A549 (cell line): ENCODE data around the gene PBXIP1. TPM values are rescaled to one million over a fixed set of nuclear protein-coding genes. Genes with fewer than 3 reads are reported as not detected.

ENCODE experiments used
- ATAC-seq, 2 experiments: fragments of 200-7000 bp in 1 of 2; fragments of >200 bp in 1 of 2; cut with Nextera tagmentation in 1 of 2; cut with Tn5 transposase in 1 of 2; 3 replicates each; pipeline versions ENCODE4 v1.8.0 to v1.9.1; 2018 to 2020; ENCODE audit warnings: mild to moderate bottlenecking in 1 of 2, moderate library complexity in 1 of 2
- CTCF ChIA-PET: fragments of 300-600 bp; sonication (Branson Sonifier 250); formaldehyde crosslinking; extraction: SDS; loops from one replicate; lab custom pipeline; 2021; ENCODE audit warnings: antibody characterized with exemption, inconsistent platforms; lab: Yijun Ruan, JAX
- POLR2A ChIA-PET: fragments of 350-600 bp; formaldehyde crosslinking; extraction: SDS; loops from one replicate; lab custom pipeline; 2021; ENCODE audit warnings: antibody characterized with exemption, inconsistent platforms; lab: Yijun Ruan, JAX
- DNase-seq, 2 experiments: peaks; one replicate each; pipeline versions ENCODE4 v3.0.0 to v3.0.0-alpha.2; 2011 to 2016; ENCODE audit warnings: low read depth in 1 of 2, low spot score in 1 of 2
- FAIRE-seq: peaks from 2 replicates; lab custom pipeline; 2011; peaks lifted over from hg19 to GRCh38; lab: Jason Lieb, UNC
- H3K27ac ChIP-seq, 2 experiments: fragments of >200 bp; sonication (Bioruptor Twin); formaldehyde crosslinking; 3 replicates each; pipeline ENCODE4 v1.5.1; 2016 to 2017
- H3K4me1 ChIP-seq: fragments of >200 bp; sonication (Bioruptor Twin); formaldehyde crosslinking; 3 replicates; pipeline ENCODE4 v1.6.1; 2016
- H3K4me2 ChIP-seq: fragments of >200 bp; sonication (Bioruptor Twin); formaldehyde crosslinking; 3 replicates; pipeline ENCODE4 v1.6.1; 2016
- H3K4me3 ChIP-seq: fragments of >200 bp; sonication (Bioruptor Twin); formaldehyde crosslinking; 3 replicates; pipeline ENCODE4 v1.5.1; 2016
- H3K9me3 ChIP-seq: fragments of >200 bp; sonication (Bioruptor Twin); formaldehyde crosslinking; 3 replicates; pipeline ENCODE4 v1.6.1; 2016
- BHLHE40 ChIP-seq: IDR thresholded peaks from 2 replicates; pipeline ENCODE4 v1.6.1; 2012; ENCODE audit warnings: low read depth, low read length, inconsistent platforms
- CBX8 ChIP-seq: fragments of 200-600 bp; sonication (generic); IDR thresholded peaks from 2 replicates; pipeline ENCODE4 v1.6.1; 2016
- CTCF ChIP-seq: fragments of >200 bp; sonication (Bioruptor Twin); formaldehyde crosslinking; IDR thresholded peaks from 3 replicates; pipeline ENCODE4 v1.5.1; 2016
- E2F6 ChIP-seq: IDR thresholded peaks from 2 replicates; pipeline ENCODE4 v1.6.1; 2012; ENCODE audit warnings: low read depth, borderline replicate concordance
- EHF ChIP-seq: fragments of 250-450 bp; sonication (Bioruptor Pico); IDR thresholded peaks from 2 replicates; pipeline ENCODE4 v1.5.0; 2020; ENCODE audit warnings: mild to moderate bottlenecking
- EHMT2 ChIP-seq: fragments of 200-600 bp; sonication (generic); IDR thresholded peaks from 2 replicates; pipeline ENCODE4 v1.6.1; 2016; ENCODE audit warnings: antibody characterized with exemption, low read depth, mild to moderate bottlenecking, moderate library complexity
- ELK1 ChIP-seq: fragments of 150-350 bp; IDR thresholded peaks from 2 replicates; pipeline ENCODE4 v1.6.1; 2014; ENCODE audit warnings: low read depth, mild to moderate bottlenecking, low read length
- FOSB ChIP-seq: fragments of 250-450 bp; sonication (Bioruptor Pico); IDR thresholded peaks from 2 replicates; pipeline ENCODE4 v1.5.0; 2020; ENCODE audit warnings: mild to moderate bottlenecking, moderate library complexity
- FOSL2 ChIP-seq, 2 experiments: fragments of 450-650 bp in 1 of 2; fragments of >200 bp in 1 of 2; sonication (Bioruptor Twin) in 1 of 2; formaldehyde crosslinking; IDR thresholded peaks; 2 replicates each; pipeline versions ENCODE4 v1.5.0 to v1.6.1; 2016 to 2020; ENCODE audit warnings: mild to moderate bottlenecking in 1 of 2, moderate library complexity in 1 of 2
- FOXS1 ChIP-seq: fragments of 250-450 bp; sonication (Bioruptor Pico); IDR thresholded peaks from 2 replicates; pipeline ENCODE4 v1.5.0; 2020; ENCODE audit warnings: mild to moderate bottlenecking, moderate library complexity
- GATA3 ChIP-seq: IDR thresholded peaks from 2 replicates; pipeline ENCODE4 v1.6.1; 2012; ENCODE audit warnings: borderline replicate concordance
- HMGXB4 ChIP-seq: fragments of 250-450 bp; sonication (Bioruptor Pico); IDR thresholded peaks from 2 replicates; pipeline ENCODE4 v1.5.0; 2021; ENCODE audit warnings: mild to moderate bottlenecking, moderate library complexity, borderline replicate concordance
- HOXB13 ChIP-seq: fragments of 250-450 bp; sonication (Bioruptor Pico); IDR thresholded peaks from 2 replicates; pipeline ENCODE4 v1.5.0; 2020; ENCODE audit warnings: low read depth, mild to moderate bottlenecking, moderate library complexity
- KDM1A ChIP-seq: fragments of 200-600 bp; sonication (generic); IDR thresholded peaks from 2 replicates; pipeline ENCODE4 v1.6.1; 2016; ENCODE audit warnings: low read depth, mild to moderate bottlenecking
- KDM5A ChIP-seq: fragments of 200-600 bp; sonication (generic); IDR thresholded peaks from 2 replicates; pipeline ENCODE4 v1.6.1; 2016; ENCODE audit warnings: antibody characterized with exemption, mild to moderate bottlenecking
- MAX ChIP-seq: IDR thresholded peaks from 2 replicates; pipeline ENCODE4 v1.6.1; 2012
- NPAS2 ChIP-seq: fragments of 250-450 bp; sonication (Bioruptor Pico); IDR thresholded peaks from 2 replicates; pipeline ENCODE4 v1.8.0; 2022; ENCODE audit warnings: mild to moderate bottlenecking, moderate library complexity, borderline replicate concordance
- NR3C1 ChIP-seq: fragments of >200 bp; sonication (Bioruptor Twin); formaldehyde crosslinking; IDR thresholded peaks from 3 replicates; pipeline ENCODE4 v1.6.1; 2017
- PBX3 ChIP-seq: IDR thresholded peaks from 2 replicates; pipeline ENCODE4 v1.6.1; 2012
- POLR2A ChIP-seq: IDR thresholded peaks from 2 replicates; pipeline ENCODE4 v1.6.1; 2012; ENCODE audit warnings: mild to moderate bottlenecking, low read length
- POLR2AphosphoS2 ChIP-seq: conservative IDR thresholded peaks from 2 replicates; pipeline ENCODE4 v1.6.1; 2012; ENCODE audit warnings: low read length, improper control_type of control experiment, inconsistent platforms
- RARB ChIP-seq: fragments of 250-450 bp; sonication (Bioruptor Pico); IDR thresholded peaks from 2 replicates; pipeline ENCODE4 v1.8.0; 2021; ENCODE audit warnings: mild to moderate bottlenecking, moderate library complexity
- RCOR1 ChIP-seq: fragments of 150-350 bp; IDR thresholded peaks from 2 replicates; pipeline ENCODE4 v1.6.1; 2014; ENCODE audit warnings: antibody characterized with exemption, low read length, low read depth
- RNF2 ChIP-seq: fragments of 200-600 bp; sonication (generic); IDR thresholded peaks from 2 replicates; pipeline ENCODE4 v1.6.1; 2016; ENCODE audit warnings: low read depth, mild to moderate bottlenecking, antibody characterized with exemption, moderate library complexity, borderline replicate concordance
- SREBF2 ChIP-seq: fragments of 450-650 bp; IDR thresholded peaks from 2 replicates; pipeline ENCODE4 v1.6.1; 2014; ENCODE audit warnings: mild to moderate bottlenecking, moderate library complexity
- ZC3H11A ChIP-seq: fragments of 450-650 bp; IDR thresholded peaks from 2 replicates; pipeline ENCODE4 v1.6.1; 2014; ENCODE audit warnings: antibody characterized with exemption, mild to moderate bottlenecking
- ZNF302 ChIP-seq: fragments of 250-450 bp; sonication (Bioruptor Pico); IDR thresholded peaks from 2 replicates; pipeline ENCODE4 v1.9.0; 2021; ENCODE audit warnings: inconsistent platforms, mild to moderate bottlenecking, moderate library complexity
- WGBS: methylation state at CpG from one replicate; pipeline ENCODE4 v1.1.6; 2017; ENCODE audit errors: missing lambda C conversion rate; 5-methylcytosine and 5-hydroxymethylcytosine counted together
- polyA plus RNA-seq, 4 experiments: library from polyadenylated mRNA; depleted of rRNA in 3 of 4; stranded (reverse); fragments of >200 nt; fragmentation: RNase III in 1 of 4; extraction: RNeasy Plus Mini Kit Qiagen cat#74134 plus additional on column Dnase treatment in 1 of 4; gene quantifications; 2 replicates in 3 of 4; 3 replicates in 1 of 4; pipeline ENCODE4 v1.2.3, GENCODE V29; 2011 to 2017

PBXIP1 gene
- polyA plus RNA-seq, 2 of the 4 experiments (the other 2 are of a cell fraction), result 15.0 to 20.8 TPM

GRCh38 chr1:154961207-154962155, 5.6 kb upstream of the PBXIP1 start, which contains the start of gene PYGO2 (continued):
- TF ChIP-seq RARB (0 out of 2 replicates have a peak, but pooled peaks have one; percentile 34), POLR2A (peak; percentile 66), RCOR1 (no peak), MAX (peak; percentile 69; the same call in 1 of the 2 replicates), FOSL2 (IDR thresholded peaks at IDR 0.05) (no peak), FOSL2 (CRISPR knock-in tag; IDR thresholded peaks at IDR 0.05) (peak; percentile 30), EHMT2 (no peak)

- CTCF ChIA-PET, result interaction anchor here (1.1 to 3.4 kb wide), 5 partner anchors 8 to 401 kb away, joined by 3 to 19 read pairs (median 7); partner anchors contain the start of gene PMVK
- DNase-seq (no peak), FAIRE-seq (no peak), ATAC-seq (no peak)
- POLR2A ChIA-PET, result interaction anchor here (0.7 to 2.8 kb wide), 7 partner anchors 12 to 104 kb away, joined by 3 to 67 read pairs (median 4); partner anchors contain the start of genes CKS1B, EFNA4, FLAD1 and SHC1
- Histone ChIP-seq H3K4me1 (peaks cover 32% of the 10 kb centered on the region), H3K27ac (peak overlapping the region; percentile 97), H3K4me3 (peak overlapping the region; percentile 74), H3K9me3 (no peaks in the 10 kb centered on the region), H3K4me2 (peak overlapping the region; percentile 99)
- no peak for TF ChIP-seq HOXB13
- no peak for TF ChIP-seq ZC3H11A
- no peak for TF ChIP-seq PBX3
- no peak for TF ChIP-seq RNF2
- TF ChIP-seq ELK1, result no peak
- no peak for TF ChIP-seq POLR2AphosphoS2
- no peak for TF ChIP-seq KDM5A
- TF ChIP-seq CTCF, result no peak
- TF ChIP-seq RCOR1, result no peak
- no peak for TF ChIP-seq FOXS1
- TF ChIP-seq ZNF302 (CRISPR knock-in tag), result no peak
- 39% methylated on average over 10 of the region's 10 CpGs for WGBS
Observed at GRCh38 chr1:154960446-154961136, 4.7 kb upstream of the PBXIP1 start.

- FAIRE-seq (no peak), DNase-seq (no peak), ATAC-seq (no peak)
- 94% methylated on average over 7 of the region's 7 CpGs for WGBS
- TF ChIP-seq GATA3 (no peak), NPAS2 (no peak), SREBF2 (no peak), BHLHE40 (no peak), NR3C1 (no peak), RNF2 (no peak), HMGXB4 (CRISPR knock-in tag) (no peak), E2F6 (no peak), KDM1A (no peak), EHF (CRISPR knock-in tag) (no peak), MAX (no peak), FOSB (CRISPR knock-in tag) (no peak), CBX8 (no peak)
- Histone ChIP-seq H3K9me3 (no peaks in the 10 kb centered on the region), H3K4me3 (no peak overlapping the region), H3K4me2 (no peak overlapping the region), H3K4me1 (peaks cover 39% of the 10 kb centered on the region), H3K27ac (no peak overlapping the region)
- ChIA-PET CTCF (interaction anchor here (0.7 to 1.2 kb wide), 2 partner anchors 25 to 125 kb away, joined by 3 read pairs; no protein-coding TSS in a partner anchor), POLR2A (no interaction called here)
Observed at GRCh38 chr1:154959426-154959780, 3.5 kb upstream of the PBXIP1 start.
